ENCODE data around the gene PPFIA4. TPM values are rescaled to one million over a fixed set of nuclear protein-coding genes. Genes with fewer than 3 reads are reported as not detected.

PPFIA4 gene
- total and polyA plus RNA-seq, 2 of the 4 experiments (the other 2 are of a cell fraction): 5.4 to 13.7 TPM

- ChIA-PET POLR2A (ENCODE audit: unreplicated experiment) (no interaction called here), CTCF (no interaction called here)
- BruUV-seq (replicated peaks): no TSS peak
- H3K27me3 ChIP-seq (ENCODE audit: control insufficient read depth, insufficient read depth, low read length): peaks cover 49% of the 10 kb centered on the region
- H3K4me3 ChIP-seq (ENCODE audit: insufficient read depth, low read depth, low read length): no peak overlapping the region
- no peak overlapping the region for H3K4me2 ChIP-seq (ENCODE audit: low read depth, low read length)
- H3K9me1 ChIP-seq (ENCODE audit: insufficient read depth, low read length): no peaks in the 10 kb centered on the region
- H3K36me3 ChIP-seq (ENCODE audit: control insufficient read depth, insufficient read depth, low read length): no peaks in the 10 kb centered on the region
- TF ChIP-seq RAD21 (IDR thresholded peaks at IDR 0.05; ENCODE audit: low read length): no peak
- peaks cover 9% of the 10 kb centered on the region for H3K9me3 ChIP-seq (ENCODE audit: control insufficient read depth, insufficient read depth, low read length)
- H3K9ac ChIP-seq (ENCODE audit: low read depth, low read length): no peak overlapping the region
- H3K23ac ChIP-seq (ENCODE audit: low read depth, low read length): no peak overlapping the region
- H2BK120ac ChIP-seq (ENCODE audit: low read depth, low read length): no peak overlapping the region
- no peak overlapping the region for H4K91ac ChIP-seq (ENCODE audit: insufficient read depth, low read depth, low read length)
- no peak overlapping the region for H4K5ac ChIP-seq (ENCODE audit: low read depth, low read length)
- H4K20me1 ChIP-seq (ENCODE audit: insufficient read depth, low read length): no peaks in the 10 kb centered on the region
- H3K27ac ChIP-seq (ENCODE audit: insufficient read depth, low read length): no peak overlapping the region
- H3K79me1 ChIP-seq (ENCODE audit: low read depth in 1 of 2, low read length in 2 of 2): no peaks in the 10 kb centered on the region
- no peak overlapping the region for H4K8ac ChIP-seq (ENCODE audit: low read depth in 2 of 2, low read length in 2 of 2)
- in situ Hi-C loops (cut with MboI; ENCODE audit: low sequenced_read_pairs) (no loop called here), dilution Hi-C loops (cut with HindIII; ENCODE audit: low sequenced_read_pairs, unreplicated experiment) (no loop called here), intact Hi-C loops (cut with micrococcal nuclease) (no loop called here)
- no peak overlapping the region for H2AFZ ChIP-seq (replicated peaks; ENCODE audit: low read length, poor library complexity)
- WGBS, 2 experiments (ENCODE audit: extremely low coverage in 2 of 2, insufficient read length in 1 of 2): 67% methylated on average over 1 of the region's 1 CpG; no CpG with 5 or more reads in 1 of the 2 experiments
- H2BK15ac ChIP-seq (ENCODE audit: low read depth, low read length): no peak overlapping the region
- ATAC-seq (ENCODE audit: low read depth) (no peak), DNase-seq (no peak)
- H2BK20ac ChIP-seq (ENCODE audit: low read depth, low read length): no peak overlapping the region
- no peak overlapping the region for H3K4ac ChIP-seq (ENCODE audit: low read depth, low read length)
- H3K56ac ChIP-seq (ENCODE audit: extremely low read depth, insufficient read depth, low read length): no peak overlapping the region
- no peak overlapping the region for H2AK5ac ChIP-seq (ENCODE audit: low read depth, low read length)
- no peak overlapping the region for H3K18ac ChIP-seq (ENCODE audit: low read depth, low read length)
- H3K4me1 ChIP-seq (ENCODE audit: control insufficient read depth, insufficient read depth, low read length): no peaks in the 10 kb centered on the region
- no peak overlapping the region for H3K14ac ChIP-seq (replicated peaks; ENCODE audit: low read depth, low read length)
- H2BK5ac ChIP-seq (ENCODE audit: low read depth, low read length, poor library complexity, severe bottlenecking): no peak overlapping the region
- no peak overlapping the region for H2AK9ac ChIP-seq (replicated peaks; ENCODE audit: low read depth, low read length, poor library complexity)
These were observed 67.6 kb downstream of the PPFIA4 start for GRCh38 chr1:203093754-203094410.
